Activated CD4-positive, alpha-beta T cell treated with anti-CD3 and anti-CD28 coated beads for 24 hours (primary cell): ENCODE measurements around the gene FANCE.

Experiments used
- DNase-seq, 2 donors: peaks; one replicate each; pipeline ENCODE4 v3.0.0-alpha.2; 2020; ENCODE audit warnings: low read depth in 2 of 2

Gene FANCE

GRCh38 chr6:35468181-35468979, 16.2 kb downstream of the FANCE start, which contains the start of gene RPL10A:
TSS of gene RPL10A (plus strand) at chr6:35468401. CDS start at chr6:35468435, 34 bp downstream.
- DNase-seq = peak; percentile 92 to 95

- DNase-seq = no peak
These were observed 17.0 kb downstream of the FANCE start for GRCh38 chr6:35468980-35469750.

- no peak for DNase-seq
These were observed 17.9 kb downstream of the FANCE start for GRCh38 chr6:35469751-35470662.

- no peak for DNase-seq
These were observed 18.6 kb downstream of the FANCE start for GRCh38 chr6:35470663-35471120.

- no peak for DNase-seq
These were observed 19.8 kb downstream of the FANCE start for GRCh38 chr6:35471836-35472345.

GRCh38 chr6:35473075-35473849, 21.1 kb downstream of the FANCE start:
- no peak for DNase-seq

- no peak for DNase-seq
These were observed 21.7 kb downstream of the FANCE start for GRCh38 chr6:35473850-35474130.

- no peak for DNase-seq
These were observed 22.2 kb downstream of the FANCE start for GRCh38 chr6:35474131-35474941.

GRCh38 chr6:35474942-35475570, 22.9 kb downstream of the FANCE start:
- DNase-seq = no peak

- DNase-seq = no peak
These were observed 23.4 kb downstream of the FANCE start for GRCh38 chr6:35475573-35475972.

- DNase-seq = no peak
These were observed 23.9 kb downstream of the FANCE start for GRCh38 chr6:35476004-35476403.

- DNase-seq = no peak
These were observed 24.9 kb downstream of the FANCE start for GRCh38 chr6:35477028-35477427.

- DNase-seq = no peak
These were observed 25.5 kb downstream of the FANCE start for GRCh38 chr6:35477551-35478179.

- no peak for DNase-seq
These were observed 26.1 kb downstream of the FANCE start for GRCh38 chr6:35478259-35478658.

GRCh38 chr6:35480176-35480575, 28.0 kb downstream of the FANCE start:
- no peak for DNase-seq

GRCh38 chr6:35481226-35481625, 29.1 kb downstream of the FANCE start:
- no peak for DNase-seq

- no peak for DNase-seq
These were observed 30.9 kb downstream of the FANCE start for GRCh38 chr6:35483062-35483461.

GRCh38 chr6:35483490-35483889, 31.4 kb downstream of the FANCE start:
- DNase-seq = no peak
